Measurements from ENCODE around the gene DAZAP1.

DAZAP1 gene

GRCh38 chr19:1394252-1395193 is 12.9 kb upstream of the DAZAP1 start:
- DNase-seq = no peak

- no peak for DNase-seq
These were observed 12.0 kb upstream of the DAZAP1 start for GRCh38 chr19:1395194-1396018.

DNA sequence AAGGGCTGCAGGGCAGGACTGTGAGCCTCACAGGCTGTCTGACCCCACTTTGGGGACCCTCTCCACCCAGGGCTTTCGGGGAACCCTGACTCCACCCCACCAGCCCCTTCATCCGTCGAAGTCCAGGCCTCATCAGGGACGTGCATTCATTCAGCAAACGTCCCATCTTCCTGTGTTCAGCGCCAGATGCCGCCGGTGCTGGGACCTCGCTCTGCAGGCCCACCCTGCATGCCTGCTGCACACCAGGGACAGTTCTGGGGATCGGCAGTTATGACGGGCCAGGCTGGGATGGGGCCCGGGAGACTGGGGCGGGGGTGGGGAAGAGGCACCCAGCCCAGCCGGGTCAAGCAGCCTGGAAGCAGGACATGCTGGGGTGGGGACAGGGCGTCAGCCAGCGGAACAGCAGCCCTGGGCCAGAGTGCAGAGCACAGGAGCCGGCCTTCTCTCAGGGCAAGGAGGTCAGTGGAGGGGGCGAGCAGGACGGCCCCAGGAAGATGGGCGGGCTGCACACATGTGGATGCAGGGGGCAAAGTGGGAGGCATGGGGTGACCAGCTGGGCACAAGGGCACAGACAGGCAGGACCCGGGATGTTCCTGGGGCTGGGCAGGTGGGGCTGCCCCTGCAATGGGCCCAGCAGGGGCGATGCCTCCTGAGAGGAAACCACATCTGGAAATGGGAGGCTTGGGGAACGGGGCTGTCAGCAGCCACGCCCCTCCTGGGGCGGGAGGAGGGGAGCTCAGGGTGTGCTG is 11.2 kb upstream of the DAZAP1 start:
- DNase-seq = no peak

DNA sequence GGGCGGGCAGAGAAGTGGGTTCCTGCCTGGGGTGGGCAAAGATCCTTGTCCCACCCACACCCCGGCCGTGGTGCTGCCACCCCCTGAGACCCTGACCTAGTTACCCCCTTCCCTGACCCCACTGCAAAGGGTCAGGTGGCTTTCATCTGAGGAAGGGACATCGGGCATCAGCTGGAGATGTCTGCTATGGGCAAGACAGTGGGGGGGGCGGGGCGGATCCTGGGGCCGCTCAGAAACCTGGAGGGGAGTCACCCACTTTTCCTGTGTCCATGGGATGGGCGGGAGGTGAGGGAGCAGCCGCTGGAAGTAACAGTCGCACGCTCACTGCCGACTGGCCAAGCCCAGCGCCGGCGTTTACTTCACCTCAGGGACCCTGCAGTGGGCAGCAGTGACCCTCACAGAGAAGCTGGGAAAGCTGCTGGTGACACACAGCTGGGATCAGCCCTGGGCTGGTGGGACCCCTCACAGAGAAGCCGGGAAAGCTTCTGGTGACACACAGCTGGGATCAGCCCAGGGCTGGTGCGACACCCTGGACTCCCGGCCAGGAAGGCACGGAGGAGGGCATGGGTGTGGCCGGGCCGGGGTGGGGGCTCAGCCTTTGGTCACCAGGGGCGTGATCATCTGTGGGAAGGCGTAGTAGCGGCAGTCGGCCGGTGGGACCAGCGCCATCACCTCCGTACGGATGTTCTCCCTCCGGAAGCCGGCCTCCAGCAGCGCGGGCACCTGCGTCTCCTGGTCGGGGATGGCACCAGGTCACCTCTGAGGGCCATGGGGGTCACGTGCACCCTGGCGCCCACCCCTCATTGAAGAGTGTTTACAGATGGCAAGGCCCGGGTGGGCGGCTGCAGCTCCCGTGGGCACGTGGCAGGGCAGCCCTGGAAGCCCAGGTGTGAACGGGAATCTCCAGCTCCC is 10.4 kb upstream of the DAZAP1 start:
- no peak for DNase-seq

DNA sequence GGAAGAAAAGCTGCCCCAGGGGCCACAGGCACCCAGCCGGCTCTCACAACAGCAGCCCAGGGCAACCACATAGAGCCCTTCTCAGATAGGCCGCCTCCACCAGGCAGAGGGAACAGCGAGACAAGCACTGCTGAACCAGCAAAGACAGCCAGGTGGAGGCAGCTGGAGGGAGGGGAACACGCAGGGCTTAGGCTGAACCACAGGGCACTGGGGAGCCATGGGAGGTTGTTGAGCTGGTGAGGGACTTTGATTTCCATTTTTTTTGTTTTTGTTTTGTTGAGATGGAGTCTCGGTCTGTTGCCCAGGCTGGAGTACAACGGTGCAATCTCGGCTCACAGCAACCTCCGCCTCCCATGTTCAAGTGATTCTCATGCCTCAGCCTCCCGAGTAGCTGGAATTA is 9.5 kb upstream of the DAZAP1 start:
- no peak for DNase-seq

GRCh38 chr19:1399079-1399478 is 8.3 kb upstream of the DAZAP1 start:
- no peak for DNase-seq

DNA sequence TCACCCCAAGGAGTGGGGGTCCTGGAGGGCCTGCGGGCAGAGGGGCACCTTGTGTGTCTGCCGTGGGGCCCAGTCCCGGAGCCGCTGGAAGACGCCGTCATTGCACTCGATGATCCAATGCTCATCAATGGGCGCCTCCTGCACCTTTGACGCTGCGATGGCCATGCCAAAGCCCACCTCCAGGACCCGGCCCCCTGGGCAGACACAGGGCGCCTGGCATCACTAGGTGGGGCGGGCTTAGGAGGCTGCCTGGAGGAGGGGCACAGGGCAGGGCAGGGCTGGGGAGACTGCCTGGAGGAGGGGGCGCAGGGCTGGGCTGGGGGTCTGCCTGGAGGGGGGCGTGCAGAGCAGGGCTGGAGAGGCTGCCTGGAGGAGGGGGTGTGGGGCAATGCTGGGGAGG is 7.6 kb upstream of the DAZAP1 start:
- DNase-seq = no peak

DNA sequence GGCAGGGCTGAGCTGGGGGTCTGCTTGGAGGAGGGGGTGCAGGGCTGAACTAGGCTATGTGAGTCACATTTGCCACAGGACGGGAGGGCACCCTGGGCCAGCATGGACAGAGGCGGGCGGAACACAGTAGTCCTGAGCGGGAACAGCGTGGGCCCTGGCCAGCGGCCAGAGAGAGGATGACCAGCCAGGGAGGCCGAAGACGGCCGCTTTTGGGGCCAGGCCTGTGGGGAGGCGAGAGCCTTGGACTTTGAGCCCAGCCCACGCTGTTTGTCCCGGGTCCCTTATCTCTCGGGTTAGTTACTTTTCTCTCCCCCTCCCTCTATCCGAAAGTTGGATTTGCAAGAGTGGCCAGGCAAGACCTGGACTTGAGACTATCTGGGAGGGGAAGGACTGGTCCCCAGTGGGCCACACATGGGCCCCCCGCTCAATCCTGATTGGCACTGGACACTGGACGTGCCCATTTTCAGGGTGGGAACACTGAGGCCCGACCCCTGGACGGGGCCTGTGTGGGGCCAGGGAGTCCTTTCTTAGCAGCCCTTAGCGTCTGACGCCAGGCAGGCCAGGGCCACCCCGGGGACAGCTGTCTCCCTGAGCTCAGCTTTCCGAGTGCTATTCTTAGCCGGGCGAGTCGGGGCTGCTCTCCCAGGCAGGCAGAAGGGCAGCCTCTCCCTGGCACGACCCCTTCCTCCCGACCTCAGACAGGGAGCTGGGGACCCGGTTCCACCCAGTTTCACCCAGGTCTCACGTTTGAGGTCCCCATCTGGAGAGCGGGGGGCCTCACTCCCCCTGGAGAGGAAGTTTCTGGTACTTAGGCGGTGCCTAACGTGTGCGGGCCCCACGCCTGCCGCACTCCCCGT is 6.9 kb upstream of the DAZAP1 start:
- DNase-seq = no peak

DNA sequence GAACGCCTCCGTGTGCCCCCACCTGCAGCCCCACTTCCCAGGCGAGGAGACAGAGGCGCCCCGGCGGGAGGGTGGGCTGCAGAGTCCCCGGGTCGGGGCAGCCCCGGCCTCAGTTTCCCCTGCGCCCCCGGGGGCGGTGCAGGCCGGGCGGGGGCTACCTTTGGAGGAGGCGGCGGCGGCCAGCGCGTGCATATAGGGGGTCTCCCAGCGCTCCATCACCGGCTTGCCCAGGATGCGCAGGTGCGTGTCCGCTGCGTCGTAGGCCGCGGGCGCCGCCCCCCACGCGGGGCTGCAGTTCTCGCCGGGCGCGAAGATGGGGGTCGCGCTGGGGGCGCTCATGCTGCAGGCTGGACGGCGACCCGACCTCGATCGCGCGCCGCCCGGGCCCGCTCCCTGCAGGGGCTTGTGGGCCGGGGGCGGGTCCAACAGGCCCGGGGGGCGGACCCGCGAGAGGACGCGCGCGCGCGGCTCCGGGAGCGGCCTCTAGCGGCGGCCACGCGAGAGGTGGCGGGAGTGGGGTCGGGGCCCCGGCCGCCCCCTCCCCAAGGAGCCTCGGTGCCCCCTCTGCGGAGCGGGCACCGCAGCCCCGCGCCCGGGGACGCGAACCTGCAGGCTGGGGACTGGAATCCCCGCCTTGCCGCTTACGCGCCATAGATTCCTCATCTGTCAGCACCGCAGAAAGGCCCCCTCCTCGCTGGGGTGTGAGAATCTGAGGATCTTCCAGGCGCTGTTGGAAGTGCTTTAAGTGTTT is 6.1 kb upstream of the DAZAP1 start, which contains the start of gene GAMT:
TSS of gene GAMT (minus strand) at position 405 of the 751 bp plus-strand sequence. CDS start at position 339, 66 bp downstream.
- DNase-seq = peak in 2 of 4 experiments; percentile 17 to 65

- DNase-seq = no peak
These were observed 5.5 kb upstream of the DAZAP1 start for GRCh38 chr19:1401889-1402217.

- DNase-seq = no peak
These were observed 4.8 kb upstream of the DAZAP1 start for GRCh38 chr19:1402411-1403070.

DNA sequence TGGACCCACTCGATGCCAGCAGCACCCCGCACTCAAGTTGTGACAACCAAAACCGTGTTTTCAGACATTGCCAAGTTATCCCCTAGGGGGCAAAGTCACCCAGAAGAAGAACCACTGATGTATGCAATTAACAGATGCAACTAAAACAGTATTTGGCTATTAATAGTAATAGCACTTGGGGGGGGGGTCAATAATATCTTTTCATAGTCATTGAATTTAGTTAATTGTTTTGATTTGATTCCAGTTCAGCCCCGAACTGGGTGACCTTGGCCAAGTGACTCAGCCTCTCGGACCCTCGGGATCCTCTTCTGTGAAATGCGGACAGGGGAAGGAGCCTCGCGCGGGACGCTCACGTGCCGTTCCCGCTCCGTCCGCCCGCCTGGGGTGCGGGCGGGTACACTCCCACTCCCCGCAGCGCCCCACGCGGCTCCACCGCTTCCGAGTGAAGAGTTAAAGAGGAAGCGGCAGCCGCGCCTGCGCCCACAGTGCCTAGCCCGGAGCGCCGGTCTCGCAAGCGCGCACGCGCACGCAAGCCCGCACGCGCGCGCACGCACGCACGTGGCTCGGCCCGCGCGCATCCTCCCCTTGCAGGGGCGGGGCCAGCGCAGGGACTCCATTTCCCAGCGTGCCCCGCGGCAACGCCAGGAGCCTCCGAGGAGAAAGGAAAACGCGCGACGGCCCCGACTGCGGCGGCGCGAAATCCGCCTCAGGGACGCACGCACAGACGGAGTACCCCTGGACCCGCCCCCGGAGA is 435 bp upstream of the DAZAP1 start:
- peak; percentile 95 to 100 (median 96) for DNase-seq

DNA sequence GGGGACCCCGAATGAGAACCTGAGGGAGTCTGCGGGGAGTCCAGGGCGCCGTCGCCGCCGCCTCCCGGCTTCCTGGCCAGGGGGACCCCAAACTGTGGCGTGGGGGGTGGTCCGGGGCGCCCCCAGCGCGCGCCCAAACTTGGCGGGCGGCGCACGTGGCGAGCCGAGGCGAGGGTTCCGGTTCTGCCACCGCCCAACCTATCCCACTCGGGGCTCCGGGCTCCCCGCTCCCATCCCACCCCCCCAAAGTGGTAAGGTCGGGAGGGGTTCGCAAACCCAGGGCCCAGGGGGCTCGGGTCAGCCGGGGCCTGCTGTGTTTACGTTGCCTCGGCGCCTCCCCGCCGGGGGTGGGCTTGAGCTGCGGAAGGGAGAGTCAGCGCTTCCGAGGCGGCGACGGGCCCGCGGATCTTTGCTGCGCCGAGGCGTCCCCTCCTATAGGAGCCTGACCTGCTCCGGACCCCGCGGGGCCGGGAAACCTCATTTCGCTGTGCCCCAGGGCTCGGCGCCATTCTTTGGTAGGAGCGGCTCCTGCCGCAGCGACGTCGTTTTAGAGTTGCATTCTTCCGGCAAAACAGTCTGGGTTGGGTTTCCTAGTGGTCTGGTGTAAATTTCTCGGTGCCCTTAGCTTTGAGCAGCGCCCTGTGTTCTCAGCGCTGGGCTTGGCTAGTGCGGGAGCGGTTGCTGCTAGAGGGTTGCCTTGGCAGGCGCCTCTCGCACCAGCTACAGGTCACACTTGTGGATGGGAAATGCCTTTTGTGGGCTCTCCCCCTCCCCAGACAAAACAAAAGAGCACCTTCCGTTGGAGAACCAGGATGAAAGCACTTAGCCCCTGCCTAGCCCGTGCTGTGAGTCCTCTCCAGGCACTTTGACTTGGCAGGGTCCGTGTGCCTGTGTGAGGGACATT is 1.2 kb downstream of the DAZAP1 start:
- peak in 3 of 4 experiments; percentile 30 to 46 (median 42) for DNase-seq

GRCh38 chr19:1409204-1410005 is 2.0 kb downstream of the DAZAP1 start:
- no peak for DNase-seq

- no peak for DNase-seq
These were observed 2.9 kb downstream of the DAZAP1 start for GRCh38 chr19:1410136-1410786.

DNA sequence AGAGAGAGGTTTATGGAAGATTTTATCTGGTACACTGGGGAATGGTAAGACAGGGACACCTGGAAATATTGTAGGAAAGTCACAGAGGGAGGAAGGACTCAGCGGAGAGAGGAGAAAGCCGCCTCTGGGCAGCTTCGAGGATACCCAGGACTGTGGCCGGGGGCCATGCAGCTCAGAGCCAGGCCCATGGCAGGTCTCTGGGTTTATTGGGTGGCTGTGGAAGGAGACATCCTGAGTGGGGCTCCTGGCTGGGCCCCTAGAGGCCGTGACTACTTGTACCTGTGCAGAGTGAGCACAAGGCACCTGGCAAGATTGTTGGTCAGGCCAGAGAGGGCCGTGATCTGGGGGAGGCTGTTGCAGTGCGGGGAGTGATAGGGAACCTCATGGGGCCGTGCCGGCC is 3.4 kb downstream of the DAZAP1 start:
- DNase-seq = no peak

All from activated naive CD4-positive, alpha-beta T cell (primary cell).